ENCODE data around the gene BPIFB4. TPM values are rescaled to one million over a fixed set of nuclear protein-coding genes. Genes with fewer than 3 reads are reported as not detected.

The BPIFB4 gene
- total and polyA plus RNA-seq, 9 of the 15 experiments (the other 6 are each of a cell fraction or from before 2014, with no cell fraction given): not detected

GRCh38 chr20:33054381-33054780 lies 25.1 kb upstream of the BPIFB4 start:
- H3K27me3 ChIP-seq (ENCODE audit: control insufficient read depth in 2 of 2, insufficient read depth in 2 of 2, low read length in 2 of 2): peaks cover 20 to 60% of the 10 kb centered on the region in 2 experiments; a peak in 4 of 5 replicates
- intact Hi-C loops (cut with micrococcal nuclease): no loop called here

More at GRCh38 chr20:33054381-33054780, 25.1 kb upstream of the BPIFB4 start:
- Histone ChIP-seq H3K9me1 (ENCODE audit: control insufficient read depth, insufficient read depth, low read length) (peaks cover 2% of the 10 kb centered on the region), H3K9ac (ENCODE audit: insufficient read depth in 1 of 2, low read depth in 2 of 2, low read length in 2 of 2) (no peak overlapping the region), H2AFZ (ENCODE audit: low read depth, low read length) (no peak overlapping the region), H3K79me2 (ENCODE audit: control insufficient read depth, insufficient read depth, low read length) (no peaks in the 10 kb centered on the region), H3K9me3 (replicated peaks; ENCODE audit: control insufficient read depth, insufficient read depth, low read depth, low read length) (no peaks in the 10 kb centered on the region), H4K20me1 (replicated peaks; ENCODE audit: control insufficient read depth, insufficient read depth, low read length) (no peaks in the 10 kb centered on the region; the same call in 1 of the 2 replicates), H3K4me3 (no peak overlapping the region), H3K36me3 (ENCODE audit: control insufficient read depth, insufficient read depth, low read length) (no peaks in the 10 kb centered on the region), H3K4me1 (replicated peaks in 1 of 2; ENCODE audit: control insufficient read depth in 2 of 2, insufficient read depth in 2 of 2, low read length in 2 of 2) (no peaks in the 10 kb centered on the region), H3K4me2 (ENCODE audit: insufficient read depth, low read length) (no peak overlapping the region), H3K27ac (ENCODE audit: extremely low read depth, low read depth, low read length) (no peak overlapping the region)
- WGBS (ENCODE audit: insufficient coverage, low coverage, missing lambda C conversion rate): 0% methylated on average over 7 of the region's 7 CpGs
- FAIRE-seq: no peak
- CTCF ChIA-PET (ENCODE audit: low intra/inter-chr PET ratio): no interaction called here
- DNase-seq (ENCODE audit: extremely low read depth in 1 of 4, low spot score in 3 of 4): no peak
- POLR2A ChIA-PET: interaction anchor here (0.7 to 1.1 kb wide), 2 partner anchors 15 to 957 kb away, joined by 3 to 4 read pairs; no protein-coding TSS in a partner anchor
- BruUV-seq (replicated peaks): no TSS peak
- ATAC-seq: no peak
- in situ Hi-C loops (cut with MboI): no loop called here
- no peak for TF ChIP-seq MCM3 (IDR thresholded peaks at IDR 0.05)
- TF ChIP-seq SUPT5H (IDR thresholded peaks at IDR 0.05): no peak
- no peak for TF ChIP-seq GTF2E2 (tag; IDR thresholded peaks at IDR 0.05)
- no peak for TF ChIP-seq ZNF23 (CRISPR knock-in tag; IDR thresholded peaks at IDR 0.05)
- no peak for TF ChIP-seq TCFL5 (CRISPR knock-in tag; conservative IDR thresholded peaks at IDR 0.05)
- no peak for TF ChIP-seq KDM4B (IDR thresholded peaks at IDR 0.05; ENCODE audit: borderline replicate concordance in 2 of 2, low read depth in 1 of 2)
- TF ChIP-seq, protein P1, sequence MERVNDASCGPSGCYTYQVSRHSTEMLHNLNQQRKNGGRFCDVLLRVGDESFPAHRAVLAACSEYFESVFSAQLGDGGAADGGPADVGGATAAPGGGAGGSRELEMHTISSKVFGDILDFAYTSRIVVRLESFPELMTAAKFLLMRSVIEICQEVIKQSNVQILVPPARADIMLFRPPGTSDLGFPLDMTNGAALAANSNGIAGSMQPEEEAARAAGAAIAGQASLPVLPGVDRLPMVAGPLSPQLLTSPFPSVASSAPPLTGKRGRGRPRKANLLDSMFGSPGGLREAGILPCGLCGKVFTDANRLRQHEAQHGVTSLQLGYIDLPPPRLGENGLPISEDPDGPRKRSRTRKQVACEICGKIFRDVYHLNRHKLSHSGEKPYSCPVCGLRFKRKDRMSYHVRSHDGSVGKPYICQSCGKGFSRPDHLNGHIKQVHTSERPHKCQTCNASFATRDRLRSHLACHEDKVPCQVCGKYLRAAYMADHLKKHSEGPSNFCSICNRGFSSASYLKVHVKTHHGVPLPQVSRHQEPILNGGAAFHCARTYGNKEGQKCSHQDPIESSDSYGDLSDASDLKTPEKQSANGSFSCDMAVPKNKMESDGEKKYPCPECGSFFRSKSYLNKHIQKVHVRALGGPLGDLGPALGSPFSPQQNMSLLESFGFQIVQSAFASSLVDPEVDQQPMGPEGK (CRISPR knock-in tag; IDR thresholded peaks at IDR 0.05; ENCODE audit: borderline replicate concordance): no peak
- TF ChIP-seq, protein P2, sequence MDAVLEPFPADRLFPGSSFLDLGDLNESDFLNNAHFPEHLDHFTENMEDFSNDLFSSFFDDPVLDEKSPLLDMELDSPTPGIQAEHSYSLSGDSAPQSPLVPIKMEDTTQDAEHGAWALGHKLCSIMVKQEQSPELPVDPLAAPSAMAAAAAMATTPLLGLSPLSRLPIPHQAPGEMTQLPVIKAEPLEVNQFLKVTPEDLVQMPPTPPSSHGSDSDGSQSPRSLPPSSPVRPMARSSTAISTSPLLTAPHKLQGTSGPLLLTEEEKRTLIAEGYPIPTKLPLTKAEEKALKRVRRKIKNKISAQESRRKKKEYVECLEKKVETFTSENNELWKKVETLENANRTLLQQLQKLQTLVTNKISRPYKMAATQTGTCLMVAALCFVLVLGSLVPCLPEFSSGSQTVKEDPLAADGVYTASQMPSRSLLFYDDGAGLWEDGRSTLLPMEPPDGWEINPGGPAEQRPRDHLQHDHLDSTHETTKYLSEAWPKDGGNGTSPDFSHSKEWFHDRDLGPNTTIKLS (IDR thresholded peaks at IDR 0.05; ENCODE audit: borderline replicate concordance, low read depth): no peak
- no peak for TF ChIP-seq SRSF1 (IDR thresholded peaks at IDR 0.05; ENCODE audit: low read depth, low read length)
- TF ChIP-seq ZNF224 (CRISPR knock-in tag; IDR thresholded peaks at IDR 0.05): no peak

Measured in K562 (cell line).